ENCODE measurements around the gene ARHGAP8. TPM values are rescaled to one million over a fixed set of nuclear protein-coding genes. Genes with fewer than 3 reads are reported as not detected.

ARHGAP8 gene
- polyA plus RNA-seq, 1 donor from 2014 or later, result 3.0 TPM

- H3K79me2 ChIP-seq (replicated peaks; ENCODE audit: insufficient read depth, low read length), result no peaks in the 10 kb centered on the region
- H2AFZ ChIP-seq (ENCODE audit: low read depth, low read length), result no peak overlapping the region
- H3K36me3 ChIP-seq (ENCODE audit: insufficient read depth, low read length), result peaks cover 7% of the 10 kb centered on the region
- no peaks in the 10 kb centered on the region for H3F3A ChIP-seq (ENCODE audit: insufficient read depth, low read length, poor library complexity, severe bottlenecking)
- no peaks in the 10 kb centered on the region for H3K9me2 ChIP-seq (ENCODE audit: insufficient read depth, low read length)
- no peaks in the 10 kb centered on the region for H4K20me1 ChIP-seq (ENCODE audit: insufficient read depth)
- no peaks in the 10 kb centered on the region for H3K27me3 ChIP-seq (ENCODE audit: insufficient read depth, low read depth, low read length)
- H3K9me3 ChIP-seq (ENCODE audit: low read length), result no peaks in the 10 kb centered on the region
- H3K4me3 ChIP-seq (ENCODE audit: low read length), result no peak overlapping the region
- H3K27ac ChIP-seq (ENCODE audit: low read length), result no peak overlapping the region
- H3K4me2 ChIP-seq (ENCODE audit: low read length), result no peak overlapping the region
- TF ChIP-seq, protein P1, sequence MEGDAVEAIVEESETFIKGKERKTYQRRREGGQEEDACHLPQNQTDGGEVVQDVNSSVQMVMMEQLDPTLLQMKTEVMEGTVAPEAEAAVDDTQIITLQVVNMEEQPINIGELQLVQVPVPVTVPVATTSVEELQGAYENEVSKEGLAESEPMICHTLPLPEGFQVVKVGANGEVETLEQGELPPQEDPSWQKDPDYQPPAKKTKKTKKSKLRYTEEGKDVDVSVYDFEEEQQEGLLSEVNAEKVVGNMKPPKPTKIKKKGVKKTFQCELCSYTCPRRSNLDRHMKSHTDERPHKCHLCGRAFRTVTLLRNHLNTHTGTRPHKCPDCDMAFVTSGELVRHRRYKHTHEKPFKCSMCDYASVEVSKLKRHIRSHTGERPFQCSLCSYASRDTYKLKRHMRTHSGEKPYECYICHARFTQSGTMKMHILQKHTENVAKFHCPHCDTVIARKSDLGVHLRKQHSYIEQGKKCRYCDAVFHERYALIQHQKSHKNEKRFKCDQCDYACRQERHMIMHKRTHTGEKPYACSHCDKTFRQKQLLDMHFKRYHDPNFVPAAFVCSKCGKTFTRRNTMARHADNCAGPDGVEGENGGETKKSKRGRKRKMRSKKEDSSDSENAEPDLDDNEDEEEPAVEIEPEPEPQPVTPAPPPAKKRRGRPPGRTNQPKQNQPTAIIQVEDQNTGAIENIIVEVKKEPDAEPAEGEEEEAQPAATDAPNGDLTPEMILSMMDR (IDR thresholded peaks at IDR 0.05; ENCODE audit: poor library complexity, severe bottlenecking), result peak; percentile 30
- TF ChIP-seq MXI1 (conservative IDR thresholded peaks at IDR 0.05; ENCODE audit: poor library complexity, severe bottlenecking), result no peak
- TF ChIP-seq SMC3 (conservative IDR thresholded peaks at IDR 0.05; ENCODE audit: poor library complexity), result peak; percentile 25
- TF ChIP-seq RAD21 (conservative IDR thresholded peaks at IDR 0.05), result peak; percentile 31
- H3K9ac ChIP-seq (ENCODE audit: low read length), result no peak overlapping the region
These were observed 137.0 kb downstream of the ARHGAP8 start for GRCh38 chr22:44889255-44889878.

DNA sequence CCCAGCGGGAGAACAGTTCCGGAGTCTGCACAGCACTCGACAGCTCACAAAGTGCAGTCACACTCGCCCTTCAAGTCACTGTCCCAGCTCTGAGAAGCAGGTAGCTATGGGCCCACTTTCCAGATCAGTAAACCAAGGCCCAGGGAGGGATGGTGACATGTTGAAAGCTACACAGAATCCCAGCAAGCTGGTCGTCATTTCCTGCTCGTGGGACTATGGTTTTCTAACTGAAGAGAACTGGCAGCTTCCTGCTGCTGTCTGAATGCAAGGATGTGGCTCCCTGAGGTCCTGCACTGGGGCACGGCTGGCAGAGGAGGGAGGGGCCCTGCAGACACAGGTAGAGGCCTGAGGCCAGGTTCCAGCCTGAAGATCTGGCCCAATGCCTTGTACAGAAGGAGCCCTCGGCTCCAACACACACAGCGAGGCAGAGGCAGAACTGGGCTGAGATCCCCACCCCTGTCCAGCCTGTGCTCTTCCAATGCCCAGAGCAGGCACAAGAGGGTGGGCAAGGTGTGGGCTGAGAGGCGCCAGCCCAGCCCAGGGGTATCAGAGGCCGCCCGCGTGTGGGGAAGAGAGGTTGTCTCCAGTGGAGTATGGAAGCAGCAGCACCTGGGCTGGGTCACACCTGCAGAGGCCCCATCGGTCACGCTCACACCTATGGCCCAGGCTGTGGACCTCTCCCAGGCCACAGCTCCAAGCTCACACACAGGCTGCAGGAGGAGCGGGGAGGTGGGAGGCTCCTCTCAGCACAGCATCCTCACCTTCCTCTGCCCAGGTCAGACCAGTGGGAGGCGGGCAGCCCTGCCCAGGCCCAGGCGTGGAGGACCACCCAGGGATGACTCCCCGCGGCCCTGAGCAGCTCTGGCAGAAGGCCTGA lies 138.3 kb downstream of the ARHGAP8 start:
- Histone ChIP-seq H3K27ac (ENCODE audit: low read length) (no peak overlapping the region), H3K36me3 (ENCODE audit: insufficient read depth, low read length) (peaks cover 7% of the 10 kb centered on the region), H3K4me3 (ENCODE audit: low read length) (no peak overlapping the region), H3K27me3 (ENCODE audit: insufficient read depth, low read depth, low read length) (no peaks in the 10 kb centered on the region), H4K20me1 (ENCODE audit: insufficient read depth) (no peaks in the 10 kb centered on the region), H3F3A (ENCODE audit: insufficient read depth, low read length, poor library complexity, severe bottlenecking) (no peaks in the 10 kb centered on the region), H3K4me2 (ENCODE audit: low read length) (no peak overlapping the region), H3K9me3 (ENCODE audit: low read length) (no peaks in the 10 kb centered on the region), H3K79me2 (replicated peaks; ENCODE audit: insufficient read depth, low read length) (no peaks in the 10 kb centered on the region), H3K9ac (ENCODE audit: low read length) (no peak overlapping the region), H2AFZ (ENCODE audit: low read depth, low read length) (no peak overlapping the region), H3K9me2 (ENCODE audit: insufficient read depth, low read length) (no peaks in the 10 kb centered on the region)
- TF ChIP-seq POLR2AphosphoS5 (IDR thresholded peaks at IDR 0.05) (no peak), SMC3 (conservative IDR thresholded peaks at IDR 0.05; ENCODE audit: poor library complexity) (no peak)

DNA sequence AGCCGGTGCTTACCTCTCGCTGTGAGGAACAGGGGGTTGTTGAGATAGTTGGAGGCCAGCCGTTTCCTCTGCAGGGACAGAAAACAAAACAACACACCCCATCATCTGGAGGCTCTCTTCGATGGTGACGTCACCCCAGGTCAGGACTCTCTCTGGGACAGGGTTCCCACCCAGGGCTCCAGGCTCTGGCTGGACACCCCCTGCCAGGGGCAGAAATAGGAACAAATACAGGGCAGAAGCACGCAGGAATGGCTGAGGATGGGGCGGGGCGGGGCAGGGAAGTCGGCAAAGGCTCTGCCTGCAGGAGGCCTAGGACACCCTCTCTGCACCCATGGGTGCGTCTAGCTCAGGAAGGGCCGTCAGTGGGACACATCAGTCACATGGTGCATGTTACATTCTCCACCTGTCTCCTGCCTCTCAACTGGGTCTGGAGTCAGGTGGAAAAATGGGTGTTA lies 138.9 kb downstream of the ARHGAP8 start:
- no peak overlapping the region for H3K27ac ChIP-seq (ENCODE audit: low read length)
- no peak overlapping the region for H3K4me2 ChIP-seq (ENCODE audit: low read length)
- no peak for TF ChIP-seq EZH2 (IDR thresholded peaks at IDR 0.05; ENCODE audit: borderline replicate concordance, insufficient read depth, low read length, poor library complexity, severe bottlenecking)
- TF ChIP-seq EP300 (conservative IDR thresholded peaks at IDR 0.05; ENCODE audit: poor library complexity, severe bottlenecking), result no peak
- TF ChIP-seq, protein P1 (IDR thresholded peaks at IDR 0.05; ENCODE audit: poor library complexity, severe bottlenecking), result no peak
- no peak for TF ChIP-seq SMC3 (conservative IDR thresholded peaks at IDR 0.05; ENCODE audit: poor library complexity)
- no peak for TF ChIP-seq MXI1 (conservative IDR thresholded peaks at IDR 0.05; ENCODE audit: poor library complexity, severe bottlenecking)
- TF ChIP-seq RAD21 (conservative IDR thresholded peaks at IDR 0.05), result no peak
- no peak for TF ChIP-seq TAF1 (IDR thresholded peaks at IDR 0.05; ENCODE audit: low read depth)
- TF ChIP-seq POLR2AphosphoS5 (IDR thresholded peaks at IDR 0.05), result no peak
- TF ChIP-seq, protein P2, sequence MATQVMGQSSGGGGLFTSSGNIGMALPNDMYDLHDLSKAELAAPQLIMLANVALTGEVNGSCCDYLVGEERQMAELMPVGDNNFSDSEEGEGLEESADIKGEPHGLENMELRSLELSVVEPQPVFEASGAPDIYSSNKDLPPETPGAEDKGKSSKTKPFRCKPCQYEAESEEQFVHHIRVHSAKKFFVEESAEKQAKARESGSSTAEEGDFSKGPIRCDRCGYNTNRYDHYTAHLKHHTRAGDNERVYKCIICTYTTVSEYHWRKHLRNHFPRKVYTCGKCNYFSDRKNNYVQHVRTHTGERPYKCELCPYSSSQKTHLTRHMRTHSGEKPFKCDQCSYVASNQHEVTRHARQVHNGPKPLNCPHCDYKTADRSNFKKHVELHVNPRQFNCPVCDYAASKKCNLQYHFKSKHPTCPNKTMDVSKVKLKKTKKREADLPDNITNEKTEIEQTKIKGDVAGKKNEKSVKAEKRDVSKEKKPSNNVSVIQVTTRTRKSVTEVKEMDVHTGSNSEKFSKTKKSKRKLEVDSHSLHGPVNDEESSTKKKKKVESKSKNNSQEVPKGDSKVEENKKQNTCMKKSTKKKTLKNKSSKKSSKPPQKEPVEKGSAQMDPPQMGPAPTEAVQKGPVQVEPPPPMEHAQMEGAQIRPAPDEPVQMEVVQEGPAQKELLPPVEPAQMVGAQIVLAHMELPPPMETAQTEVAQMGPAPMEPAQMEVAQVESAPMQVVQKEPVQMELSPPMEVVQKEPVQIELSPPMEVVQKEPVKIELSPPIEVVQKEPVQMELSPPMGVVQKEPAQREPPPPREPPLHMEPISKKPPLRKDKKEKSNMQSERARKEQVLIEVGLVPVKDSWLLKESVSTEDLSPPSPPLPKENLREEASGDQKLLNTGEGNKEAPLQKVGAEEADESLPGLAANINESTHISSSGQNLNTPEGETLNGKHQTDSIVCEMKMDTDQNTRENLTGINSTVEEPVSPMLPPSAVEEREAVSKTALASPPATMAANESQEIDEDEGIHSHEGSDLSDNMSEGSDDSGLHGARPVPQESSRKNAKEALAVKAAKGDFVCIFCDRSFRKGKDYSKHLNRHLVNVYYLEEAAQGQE (IDR thresholded peaks at IDR 0.05; ENCODE audit: borderline replicate concordance), result no peak
- H3K36me3 ChIP-seq (ENCODE audit: insufficient read depth, low read length), result peaks cover 7% of the 10 kb centered on the region
- H3K9ac ChIP-seq (ENCODE audit: low read length), result no peak overlapping the region
- H3K9me3 ChIP-seq (ENCODE audit: low read length), result no peaks in the 10 kb centered on the region
- H4K20me1 ChIP-seq (ENCODE audit: insufficient read depth), result no peaks in the 10 kb centered on the region
- no peaks in the 10 kb centered on the region for H3K9me2 ChIP-seq (ENCODE audit: insufficient read depth, low read length)
- no peaks in the 10 kb centered on the region for H3F3A ChIP-seq (ENCODE audit: insufficient read depth, low read length, poor library complexity, severe bottlenecking)
- H3K79me2 ChIP-seq (replicated peaks; ENCODE audit: insufficient read depth, low read length), result no peaks in the 10 kb centered on the region
- no peak overlapping the region for H2AFZ ChIP-seq (ENCODE audit: low read depth, low read length)
- no peaks in the 10 kb centered on the region for H3K27me3 ChIP-seq (ENCODE audit: insufficient read depth, low read depth, low read length)
- no peak overlapping the region for H3K4me3 ChIP-seq (ENCODE audit: low read length)

Data from neural cell (in vitro differentiated cells).